KMS-11 (cell line): ENCODE measurements around the gene MAMDC2.

Experiments used
- H2AFZ ChIP-seq: fragments of 200-600 bp; sonication (generic); 2 replicates; pipeline ENCODE4 v1.6.1; 2016; ENCODE audit warnings: antibody characterized with exemption, mixed run types, low read depth
- H3K27ac ChIP-seq: fragments of 200-600 bp; sonication (generic); 2 replicates; pipeline ENCODE4 v1.6.1; 2016; ENCODE audit warnings: mild to moderate bottlenecking, mixed run types
- H3K27me3 ChIP-seq: fragments of 200-600 bp; sonication (generic); 2 replicates; pipeline ENCODE4 v1.6.1; 2017; ENCODE audit warnings: mild to moderate bottlenecking, low read depth, mixed run types, moderate library complexity; ENCODE audit not compliant: insufficient read depth
- H3K36me3 ChIP-seq: fragments of 200-600 bp; sonication (generic); 2 replicates; pipeline ENCODE4 v1.6.1; 2017; ENCODE audit warnings: mild to moderate bottlenecking, mixed run types; ENCODE audit not compliant: insufficient read depth
- H3K4me1 ChIP-seq: fragments of 200-600 bp; sonication (generic); 2 replicates; pipeline ENCODE4 v1.6.1; 2016; ENCODE audit warnings: mild to moderate bottlenecking, low read depth, mixed run types; ENCODE audit not compliant: poor library complexity, severe bottlenecking
- H3K4me2 ChIP-seq: fragments of 200-600 bp; sonication (generic); 2 replicates; pipeline ENCODE4 v1.7.0; 2016; ENCODE audit warnings: mild to moderate bottlenecking, mixed run types
- H3K4me3 ChIP-seq: fragments of 200-600 bp; sonication (generic); IDR thresholded peaks from 2 replicates; pipeline ENCODE4 v1.6.1; 2017; ENCODE audit warnings: low read depth, low read length, mixed read lengths; ENCODE audit not compliant: insufficient read depth
- H3K79me2 ChIP-seq: fragments of 200-600 bp; sonication (generic); 2 replicates; pipeline ENCODE4 v1.6.1; 2016; ENCODE audit warnings: low read depth, mixed run types; ENCODE audit not compliant: insufficient read depth
- H3K9ac ChIP-seq: fragments of 200-600 bp; sonication (generic); 2 replicates; pipeline ENCODE4 v1.6.1; 2016; ENCODE audit warnings: mild to moderate bottlenecking, mixed run types
- H4K20me1 ChIP-seq: fragments of 200-600 bp; sonication (generic); 2 replicates; pipeline ENCODE4 v1.6.1; 2016; ENCODE audit warnings: mild to moderate bottlenecking, mixed run types; ENCODE audit not compliant: insufficient read depth
- CTCF ChIP-seq: fragments of 200-600 bp; sonication (generic); conservative IDR thresholded peaks from 2 replicates; pipeline ENCODE4 v1.6.1; 2017; ENCODE audit warnings: low read depth, mild to moderate bottlenecking, antibody characterized with exemption, low read length, moderate library complexity, mixed read lengths

MAMDC2 gene

GRCh38 chr9:70127540-70128416 lies 84.1 kb downstream of the MAMDC2 start:
- Histone ChIP-seq H3K27me3 (no peaks in the 10 kb centered on the region), H3K4me2 (no peak overlapping the region), H2AFZ (no peak overlapping the region), H3K4me1 (no peaks in the 10 kb centered on the region), H3K27ac (no peak overlapping the region), H3K9ac (no peak overlapping the region), H3K4me3 (no peak overlapping the region), H3K36me3 (no peaks in the 10 kb centered on the region), H3K79me2 (no peaks in the 10 kb centered on the region), H4K20me1 (no peaks in the 10 kb centered on the region)
- TF ChIP-seq CTCF = no peak

GRCh38 chr9:70130266-70130665 lies 86.6 kb downstream of the MAMDC2 start:
- Histone ChIP-seq H3K9ac (no peak overlapping the region), H3K27ac (no peak overlapping the region), H3K4me3 (no peak overlapping the region), H3K4me2 (no peak overlapping the region), H3K4me1 (no peaks in the 10 kb centered on the region), H3K79me2 (no peaks in the 10 kb centered on the region), H2AFZ (no peak overlapping the region), H4K20me1 (no peaks in the 10 kb centered on the region), H3K36me3 (no peaks in the 10 kb centered on the region), H3K27me3 (no peaks in the 10 kb centered on the region)
- no peak for TF ChIP-seq CTCF

GRCh38 chr9:70131296-70131695 lies 87.6 kb downstream of the MAMDC2 start:
- no peaks in the 10 kb centered on the region for H4K20me1 ChIP-seq
- no peak overlapping the region for H3K27ac ChIP-seq
- H3K36me3 ChIP-seq = no peaks in the 10 kb centered on the region
- no peak for TF ChIP-seq CTCF
- H3K4me2 ChIP-seq = no peak overlapping the region
- no peak overlapping the region for H3K9ac ChIP-seq
- no peak overlapping the region for H2AFZ ChIP-seq
- no peaks in the 10 kb centered on the region for H3K4me1 ChIP-seq
- no peaks in the 10 kb centered on the region for H3K79me2 ChIP-seq
- no peaks in the 10 kb centered on the region for H3K27me3 ChIP-seq
- H3K4me3 ChIP-seq = no peak overlapping the region

- Histone ChIP-seq H3K4me1 (no peaks in the 10 kb centered on the region), H3K4me2 (no peak overlapping the region), H3K4me3 (no peak overlapping the region), H3K27ac (no peak overlapping the region), H2AFZ (no peak overlapping the region), H3K36me3 (no peaks in the 10 kb centered on the region), H4K20me1 (no peaks in the 10 kb centered on the region), H3K9ac (no peak overlapping the region), H3K27me3 (no peaks in the 10 kb centered on the region), H3K79me2 (no peaks in the 10 kb centered on the region)
- no peak for TF ChIP-seq CTCF
Observed at GRCh38 chr9:70133253-70134208, 89.9 kb downstream of the MAMDC2 start.
